Right renal cortex interstitium (tissue), 3 donors: ENCODE results near the gene TLX3. TPM values are rescaled to one million over a fixed set of nuclear protein-coding genes. Genes with fewer than 3 reads are reported as not detected.
"Not testable (repeated sequence)": the region's sequence is repeated elsewhere in the genome, so short reads cannot be mapped to it uniquely, and the experiment has no call there.

Source experiments
- DNase-seq, 3 donors: peaks; one replicate each; pipeline ENCODE4 v3.0.0-alpha.2; 2013; ENCODE audit warnings: low read depth in 3 of 3, low spot score in 2 of 3
- polyA plus RNA-seq, 3 donors: library from polyadenylated mRNA; unstranded; fragments of 120-200 nt; gene quantifications; one replicate each; pipeline ENCODE4 v1.2.1, GENCODE V29; 2013; ENCODE audit not compliant: insufficient read length in 3 of 3

The TLX3 gene
- not detected for polyA plus RNA-seq

GRCh38 chr5:171308453-171309275 is at the start of gene TLX3:
Gene TLX3 (plus strand): TSS chr5:171309248. CDS start chr5:171309366, 118 bp downstream.
- no peak for DNase-seq

- DNase-seq, result no peak
These were observed 47.7 kb upstream of the TLX3 start for GRCh38 chr5:171261361-171261760.

DNA sequence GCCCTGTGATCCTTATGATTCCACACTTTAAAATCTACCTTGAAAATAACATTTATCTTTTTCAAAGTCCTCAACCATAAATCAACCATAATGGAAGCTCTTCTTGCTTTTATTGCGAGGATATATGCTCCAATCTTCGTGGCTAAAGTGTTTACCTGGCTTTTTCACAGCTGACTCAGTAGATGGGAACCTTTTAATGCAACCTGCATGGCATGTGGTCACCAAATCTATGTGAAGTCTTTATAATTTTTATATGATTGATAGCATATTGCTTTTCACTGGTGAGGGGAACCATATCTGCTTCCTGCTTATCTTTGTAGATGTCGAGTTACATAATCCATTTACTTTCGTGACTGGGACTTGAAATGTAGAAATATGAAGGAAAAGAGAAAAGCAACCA is 47.1 kb upstream of the TLX3 start:
- DNase-seq, result no peak

- no peak for DNase-seq
These were observed 45.9 kb upstream of the TLX3 start for GRCh38 chr5:171263181-171263580.

DNA sequence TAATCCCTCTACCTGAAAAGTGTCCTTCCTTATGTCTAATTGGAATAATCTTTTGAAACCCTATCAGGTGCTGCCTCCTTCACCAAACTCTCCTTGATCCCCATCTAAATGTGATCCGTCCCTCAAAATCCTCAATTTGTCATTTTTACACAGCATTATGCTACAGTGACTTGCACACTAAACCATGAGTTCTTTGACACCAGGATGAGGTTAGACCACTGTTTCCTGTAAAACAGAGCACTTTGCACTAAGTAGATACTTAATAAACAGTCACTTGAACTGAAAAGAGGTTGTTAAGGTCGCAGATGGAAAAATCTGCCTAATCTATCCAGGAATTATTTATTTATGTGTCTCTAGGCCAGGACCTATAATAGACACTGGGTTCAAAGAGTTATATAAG is 44.2 kb upstream of the TLX3 start:
- no peak for DNase-seq

GRCh38 chr5:171268700-171269620 is 40.1 kb upstream of the TLX3 start:
- no peak for DNase-seq

DNA sequence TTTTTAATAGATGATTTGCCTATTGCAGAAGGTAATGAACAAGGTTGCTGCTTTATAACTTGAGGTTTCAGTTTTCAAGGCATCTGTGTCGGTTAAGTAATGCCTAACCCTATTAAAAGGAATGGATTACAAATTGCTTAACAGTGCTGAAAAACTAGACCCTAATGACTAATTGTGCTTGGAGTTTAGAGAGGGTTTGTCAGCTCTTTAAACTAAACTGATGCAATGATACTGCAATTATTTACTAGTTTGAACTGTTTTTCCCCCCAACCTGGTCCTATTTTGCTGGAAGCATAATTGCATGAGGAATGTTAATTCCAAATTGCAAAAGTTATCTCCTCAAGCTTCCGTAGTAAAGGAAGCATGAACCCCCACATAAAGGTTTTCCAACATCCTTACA is 39.3 kb upstream of the TLX3 start:
- DNase-seq, result no peak

DNA sequence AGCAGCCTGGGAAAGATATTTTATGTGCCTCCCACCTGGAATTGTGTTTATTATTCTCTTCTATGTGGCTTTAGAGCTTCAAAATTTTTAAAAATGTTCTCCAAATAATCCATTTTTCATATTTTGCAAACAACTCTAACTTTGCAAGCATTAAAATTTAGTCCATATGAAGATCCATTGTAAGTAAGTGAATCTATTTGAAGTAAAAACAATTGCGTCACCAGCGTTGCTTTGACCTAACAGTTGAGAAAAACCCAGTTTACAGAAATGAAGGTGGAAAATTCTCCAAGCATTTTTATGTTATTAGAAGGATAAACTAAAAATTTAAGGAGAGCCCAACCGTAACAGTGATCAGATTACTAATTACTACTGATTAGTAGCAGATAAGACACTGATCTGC is 38.9 kb upstream of the TLX3 start:
- DNase-seq, result no peak

DNA sequence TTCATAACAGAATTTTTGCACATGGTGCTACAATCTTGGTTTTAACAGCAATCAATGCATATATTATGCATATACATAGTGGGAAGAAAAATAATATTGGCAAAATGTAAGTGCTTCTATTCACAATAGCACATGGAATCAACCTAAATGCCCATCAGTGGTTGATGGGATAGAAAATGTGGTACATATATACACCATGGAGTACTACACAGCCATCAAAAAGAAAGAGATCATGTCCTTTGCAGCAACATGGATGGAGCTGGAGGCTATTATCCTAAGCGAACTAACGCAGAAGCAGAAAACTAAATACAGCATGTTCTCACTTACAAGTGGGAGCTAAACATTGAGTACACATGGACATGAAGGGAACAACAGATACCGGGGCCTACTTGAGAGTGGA is 37.2 kb upstream of the TLX3 start:
- no peak for DNase-seq

DNA sequence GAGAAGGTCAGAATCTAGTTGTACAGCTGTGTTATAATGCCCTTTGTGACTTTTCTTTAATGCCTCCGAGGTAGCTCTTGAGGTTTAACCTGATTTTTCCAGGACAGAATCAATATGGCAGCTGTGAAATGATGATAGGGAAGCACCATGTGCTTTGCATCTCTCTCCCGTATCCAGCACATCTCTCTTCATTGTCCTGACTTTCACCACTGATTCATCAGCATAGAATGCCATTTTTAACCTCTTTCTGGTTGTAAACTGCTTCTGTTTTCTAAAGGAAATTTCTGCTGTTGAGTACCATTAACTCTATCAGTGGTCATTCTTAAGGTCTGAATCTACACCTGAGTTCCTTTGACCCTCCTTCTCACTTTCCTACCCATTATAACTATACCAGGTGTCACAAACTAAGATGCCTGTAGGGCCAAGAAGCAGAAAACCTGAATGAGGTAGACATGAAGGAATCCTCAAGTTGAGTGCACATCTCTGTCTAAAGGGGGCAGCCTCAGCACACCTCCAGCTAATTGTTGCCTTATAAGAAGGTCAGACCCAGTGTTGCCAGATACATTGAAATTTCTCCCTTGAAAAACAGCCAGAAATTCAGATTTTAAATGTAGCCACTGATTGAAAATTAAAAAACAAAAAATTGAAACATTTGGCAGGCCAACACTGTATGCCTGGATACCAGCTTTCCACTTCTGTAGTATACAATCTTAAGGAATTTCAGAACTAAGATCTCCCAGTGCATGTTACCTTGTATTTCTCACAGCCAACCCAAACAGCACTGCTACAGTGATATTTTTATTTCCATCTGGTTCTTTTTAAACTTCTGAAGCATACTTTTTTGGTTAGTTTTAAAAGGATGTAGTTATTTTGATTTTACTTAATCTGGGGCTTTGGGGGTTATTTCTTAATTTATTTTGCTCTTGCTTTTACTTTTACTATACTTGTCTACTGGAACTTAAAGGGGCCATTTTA is 35.8 kb upstream of the TLX3 start:
- DNase-seq, result no peak

DNA sequence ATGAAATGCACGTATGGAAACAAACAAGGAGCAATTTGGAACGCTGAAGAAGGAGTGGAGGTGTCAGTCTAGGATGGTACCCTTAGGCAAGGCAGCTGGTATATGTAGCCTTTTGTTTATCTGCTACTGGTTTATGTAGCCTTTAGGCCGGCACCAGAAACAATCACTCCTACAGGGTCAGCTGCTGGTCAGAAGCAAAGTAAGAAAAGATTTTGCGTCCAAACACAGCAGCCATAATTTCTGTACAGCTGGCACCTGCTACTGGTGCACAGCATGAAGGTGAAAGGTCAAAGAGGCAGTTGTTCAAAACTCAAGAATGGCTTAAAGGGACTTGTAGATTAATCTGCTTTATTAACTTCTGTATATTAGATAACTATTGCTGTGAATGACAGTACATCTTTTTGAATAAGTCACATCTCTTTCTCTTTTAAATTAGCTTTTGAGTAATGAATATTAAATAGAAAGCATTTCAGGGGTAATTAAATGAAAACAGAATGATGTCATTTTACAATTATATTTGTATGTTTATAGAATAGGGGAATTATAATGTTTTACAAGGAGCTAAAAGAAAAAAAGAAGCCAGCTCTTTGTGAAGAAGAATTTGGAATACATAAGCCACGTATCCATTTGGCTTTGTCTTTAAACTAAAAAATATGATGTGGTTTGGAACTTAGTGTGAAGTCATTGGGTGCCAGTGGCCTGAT is 33.1 kb upstream of the TLX3 start:
- DNase-seq, result no peak

- no peak for DNase-seq
These were observed 25.3 kb upstream of the TLX3 start for GRCh38 chr5:171283753-171284152.

DNA sequence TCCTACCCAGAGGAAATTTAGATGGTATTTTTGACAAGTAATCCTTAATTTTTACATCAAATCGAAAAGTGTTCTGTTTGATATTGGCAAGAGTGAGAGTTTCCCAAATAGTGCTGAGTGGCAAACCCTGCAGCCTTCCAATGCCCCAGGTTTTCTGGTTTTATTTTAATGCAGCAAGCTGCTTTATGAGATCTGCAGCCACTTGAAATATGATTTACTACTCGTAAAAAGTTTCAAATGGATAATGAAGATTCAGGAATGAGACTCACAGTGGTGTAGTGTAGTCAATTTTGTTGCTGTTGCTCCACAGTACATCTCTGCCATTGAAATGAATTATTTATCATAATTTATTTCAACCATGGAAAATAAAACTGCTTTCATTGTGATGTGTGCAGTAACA is 23.6 kb upstream of the TLX3 start:
- DNase-seq, result no peak

GRCh38 chr5:171288066-171288465 is 21.0 kb upstream of the TLX3 start:
- DNase-seq, result no peak

DNA sequence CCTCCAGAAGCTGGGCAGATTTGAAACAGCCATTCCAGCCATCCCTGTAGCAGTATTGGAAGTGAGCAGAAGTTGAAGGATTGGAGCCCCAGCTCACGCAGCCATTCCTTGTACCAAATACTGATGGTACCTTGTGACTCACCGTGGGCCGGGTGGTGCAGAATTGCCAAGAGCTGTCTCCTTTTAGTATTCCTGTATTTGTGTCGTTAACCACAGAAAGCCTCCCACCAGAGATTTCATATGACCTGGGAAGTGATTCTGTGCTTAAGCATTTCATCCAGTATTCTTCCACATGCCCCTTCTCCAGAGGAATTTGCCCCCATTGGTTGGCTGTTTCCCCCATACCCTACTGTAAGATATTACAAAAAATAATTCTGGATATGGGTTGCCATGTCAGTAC is 17.7 kb upstream of the TLX3 start:
- no peak for DNase-seq

- DNase-seq, result no peak
These were observed 13.7 kb upstream of the TLX3 start for GRCh38 chr5:171295299-171295698.

DNA sequence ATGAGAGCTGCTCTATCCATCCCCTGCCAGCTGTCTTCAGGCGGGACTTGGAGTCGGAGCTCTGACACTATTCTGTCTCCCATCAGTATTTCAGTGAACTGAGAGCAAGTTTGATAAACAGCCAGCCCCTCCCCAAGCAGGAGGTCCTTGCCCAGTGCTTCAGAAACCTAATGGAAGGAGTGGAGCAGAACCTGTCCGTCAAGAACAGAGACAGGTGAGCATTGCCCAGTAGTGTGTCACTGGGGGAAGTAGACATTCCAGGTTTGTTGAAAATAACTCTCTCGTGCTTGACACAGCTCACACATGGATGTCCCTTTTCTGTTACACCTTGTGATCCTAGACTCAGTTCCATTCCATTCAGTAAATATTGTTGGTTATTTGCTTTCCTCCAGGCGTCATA is 13.2 kb upstream of the TLX3 start:
- no peak for DNase-seq

GRCh38 chr5:171297941-171298340 is 11.1 kb upstream of the TLX3 start:
- DNase-seq, result not testable (repeated sequence)

DNA sequence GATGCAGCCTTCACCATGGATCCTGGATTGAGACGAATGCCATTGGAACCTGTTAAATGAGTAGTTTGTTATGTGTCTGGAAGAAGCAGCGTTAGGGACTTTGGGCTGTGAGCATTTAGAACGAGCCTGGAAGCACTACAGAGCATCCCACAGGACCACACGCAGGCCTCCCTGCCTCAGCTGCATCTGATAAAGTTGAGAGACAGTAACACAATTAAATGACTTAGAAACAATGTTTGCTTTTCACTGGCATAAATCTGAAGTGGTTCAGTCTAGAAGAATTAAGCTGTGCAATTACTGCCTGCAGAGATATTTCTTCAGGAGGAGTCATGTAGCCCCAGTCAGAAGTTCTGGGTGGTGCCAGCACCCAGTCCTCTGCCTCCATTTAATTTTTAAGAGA is 9.8 kb upstream of the TLX3 start:
- DNase-seq, result no peak

DNA sequence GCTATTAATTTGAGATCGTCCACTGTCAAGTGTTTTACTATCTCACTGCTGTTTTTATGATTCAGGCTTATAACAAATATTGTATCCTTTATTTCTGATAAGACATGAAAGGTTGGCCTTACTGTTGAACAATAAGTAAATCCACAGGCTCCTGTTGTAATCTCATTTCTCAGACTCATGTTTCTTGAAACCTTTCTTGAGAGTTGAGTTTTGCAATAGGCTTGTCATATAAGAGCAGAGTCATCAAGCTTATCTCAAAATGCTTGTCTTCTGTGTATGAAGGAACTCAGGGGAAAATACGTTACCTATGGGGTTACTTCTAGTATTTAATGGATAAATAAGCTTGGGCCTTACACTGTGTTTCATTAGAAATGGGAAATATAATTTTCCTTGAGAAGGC is 9.2 kb upstream of the TLX3 start:
- no peak for DNase-seq
